HL-60 (cell line): ENCODE measurements around the gene PAPPA2.

ENCODE experiments used
- CTCF ChIP-seq: IDR thresholded peaks from one replicate; pipeline ENCODE4 v1.5.1; 2011; ENCODE audit warnings: low read length, control low read depth, inconsistent platforms; ENCODE audit not compliant: insufficient read depth
- POLR2AphosphoS5 ChIP-seq: IDR thresholded peaks from 2 replicates; pipeline ENCODE4 v1.6.1; 2012; ENCODE audit warnings: low read depth
- REST ChIP-seq: IDR thresholded peaks from 2 replicates; pipeline ENCODE4 v1.6.1; 2012; ENCODE audit warnings: low read depth; ENCODE audit not compliant: insufficient replicate concordance

GRCh38 chr1:176779992-176780328 is 317.0 kb downstream of the PAPPA2 start:
- TF ChIP-seq CTCF (no peak), REST (no peak), POLR2AphosphoS5 (no peak)
